NCI-H2196 (cell line): Measurements from ENCODE around the gene KRTAP9-2.
"Not testable (repeated sequence)": the region's sequence is repeated elsewhere in the genome, so short reads cannot be mapped to it uniquely, and the experiment has no call there.

ENCODE experiments used
- DNase-seq: peaks from one replicate; lab custom pipeline; 2025; ENCODE audit not compliant: unreplicated experiment; lab: John Stamatoyannopoulos, UW

The KRTAP9-2 gene

GRCh38 chr17:41232399-41233105 is 6.1 kb downstream of the KRTAP9-2 start, which contains the start of gene KRTAP9-3:
Gene KRTAP9-3, plus strand, starts transcription at chr17:41232449. Its CDS starts 53 bp downstream, at chr17:41232502.
- DNase-seq, result not testable (repeated sequence)

DNA sequence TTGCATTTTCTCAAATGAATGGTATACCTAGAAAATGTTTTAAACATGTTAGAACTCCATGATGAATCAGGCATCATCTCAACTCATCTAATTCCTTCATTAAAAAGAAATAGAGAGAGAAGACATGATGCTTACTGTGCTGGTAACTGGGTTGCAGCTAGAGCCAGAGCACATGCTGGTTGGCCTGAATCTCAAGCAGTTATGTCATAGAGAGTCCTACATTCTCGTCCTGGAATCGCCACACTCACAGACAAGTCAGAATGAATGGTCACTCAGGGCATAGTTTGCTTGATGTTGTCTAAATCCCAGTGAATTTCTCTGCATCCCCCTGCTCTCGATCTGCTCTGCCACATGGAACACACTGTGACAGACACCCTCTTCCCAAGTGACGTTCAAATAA is 10.7 kb downstream of the KRTAP9-2 start:
- not testable (repeated sequence) for DNase-seq

GRCh38 chr17:41237949-41238437 is 11.5 kb downstream of the KRTAP9-2 start, which contains the start of gene KRTAP9-8:
Gene KRTAP9-8, plus strand, starts transcription at chr17:41237999. Its CDS starts 53 bp downstream, at chr17:41238052.
- DNase-seq, result not testable (repeated sequence)

DNA sequence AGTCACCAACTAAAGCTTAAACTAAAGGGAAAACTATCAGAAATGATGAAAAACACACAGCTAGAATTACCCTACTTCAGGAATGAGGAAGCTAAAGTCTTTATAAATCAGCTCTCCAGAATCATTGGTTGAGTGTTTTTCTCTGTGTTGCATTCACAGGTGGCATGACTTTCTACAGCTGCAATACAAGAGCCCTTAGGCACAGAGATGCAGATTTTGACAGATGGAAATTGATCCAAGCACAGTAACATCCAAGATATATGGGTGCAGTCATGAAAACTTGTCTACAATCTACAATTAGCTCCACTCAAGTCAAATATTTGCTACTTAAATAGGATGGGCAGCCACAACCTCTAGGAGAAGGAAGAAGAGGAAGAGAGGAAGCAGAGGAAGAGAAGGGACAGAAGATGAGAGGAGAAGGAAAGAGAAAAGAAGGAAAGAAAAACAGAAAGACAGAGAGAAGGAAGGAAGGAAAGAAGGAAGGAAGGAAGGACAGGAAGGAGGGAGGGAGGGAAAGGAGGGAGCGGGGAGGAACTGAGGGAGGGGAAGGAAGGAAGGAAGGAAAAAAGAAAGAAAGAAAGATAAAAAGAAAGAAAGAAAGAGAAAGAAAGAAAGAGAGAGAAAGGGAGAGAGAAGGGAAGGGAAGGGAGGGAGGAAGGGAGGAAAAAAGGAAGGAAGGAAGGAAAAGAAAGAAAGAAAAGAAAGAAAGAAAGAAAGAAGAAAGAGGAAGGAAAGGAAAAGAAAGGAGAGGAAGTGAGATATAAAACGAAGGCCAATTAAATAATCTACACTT is 20.7 kb downstream of the KRTAP9-2 start:
- DNase-seq, result not testable (repeated sequence)

DNA sequence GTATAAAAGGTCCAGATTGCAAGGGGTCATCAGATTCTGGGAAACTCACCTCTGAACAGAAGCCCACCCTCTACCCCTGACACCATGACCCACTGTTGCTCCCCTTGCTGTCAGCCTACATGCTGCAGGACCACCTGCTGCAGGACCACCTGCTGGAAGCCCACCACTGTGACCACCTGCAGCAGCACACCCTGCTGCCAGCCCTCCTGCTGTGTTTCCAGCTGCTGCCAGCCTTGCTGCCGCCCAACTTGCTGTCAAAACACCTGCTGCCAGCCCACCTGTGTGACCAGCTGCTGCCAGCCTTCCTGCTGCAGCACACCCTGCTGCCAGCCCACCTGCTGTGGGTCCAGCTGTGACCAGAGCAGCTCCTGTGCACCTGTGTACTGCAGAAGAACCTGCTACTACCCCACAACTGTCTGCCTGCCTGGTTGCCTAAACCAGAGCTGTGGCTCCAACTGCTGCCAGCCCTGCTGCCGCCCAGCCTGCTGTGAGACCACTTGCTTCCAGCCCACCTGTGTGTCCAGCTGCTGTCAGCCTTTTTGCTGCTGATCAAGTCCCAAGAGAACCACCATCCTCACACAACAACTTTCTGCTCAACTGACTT is 23.3 kb downstream of the KRTAP9-2 start, which contains the start of gene KRTAP9-4:
Gene KRTAP9-4, plus strand, starts transcription at position 51 of the 604 bp plus-strand sequence. Its CDS starts 34 bp downstream, at position 85.
- DNase-seq, result not testable (repeated sequence)

GRCh38 chr17:41251261-41251660 is 24.8 kb downstream of the KRTAP9-2 start:
- DNase-seq, result no peak

- DNase-seq, result no peak
Measured at GRCh38 chr17:41254861-41255260, 28.4 kb downstream of the KRTAP9-2 start.

DNA sequence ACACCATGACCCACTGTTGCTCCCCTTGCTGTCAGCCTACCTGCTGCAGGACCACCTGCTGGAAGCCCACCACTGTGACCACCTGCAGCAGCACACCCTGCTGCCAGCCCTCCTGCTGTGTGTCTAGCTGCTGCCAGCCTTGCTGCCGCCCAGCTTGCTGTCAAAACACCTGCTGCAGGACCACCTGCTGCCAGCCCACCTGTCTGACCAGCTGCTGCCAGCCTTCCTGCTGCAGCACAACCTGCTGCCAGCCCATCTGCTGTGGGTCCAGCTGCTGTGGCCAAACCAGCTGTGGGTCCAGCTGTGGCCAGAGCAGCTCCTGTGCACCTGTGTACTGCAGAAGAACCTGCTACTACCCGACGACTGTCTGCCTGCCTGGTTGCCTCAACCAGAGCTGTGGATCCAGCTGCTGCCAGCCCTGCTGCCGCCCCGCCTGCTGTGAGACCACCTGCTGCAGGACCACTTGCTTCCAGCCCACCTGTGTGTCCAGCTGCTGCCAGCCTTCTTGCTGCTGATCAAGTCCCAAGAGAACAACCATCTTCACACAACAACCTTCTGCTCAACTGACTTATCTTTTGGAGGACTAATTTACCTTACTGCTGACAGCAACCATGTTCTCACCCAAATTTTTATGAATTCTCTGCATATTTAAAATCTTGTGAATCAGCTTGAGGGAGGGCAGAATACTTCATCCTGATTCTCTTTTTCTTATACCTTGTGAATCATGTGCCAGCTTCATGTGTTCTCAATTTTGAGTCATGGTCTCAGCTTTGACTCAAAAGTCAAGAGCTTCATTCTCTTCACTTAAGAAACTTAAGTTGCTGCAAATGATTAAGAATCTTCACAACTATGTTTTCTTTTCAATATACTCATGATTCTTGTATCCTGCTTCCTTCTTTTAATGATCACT is 29.2 kb downstream of the KRTAP9-2 start, which contains the start of gene KRTAP9-9:
Gene KRTAP9-9, plus strand, starts transcription at position 4 of the 910 bp plus-strand sequence.
- DNase-seq, result not testable (repeated sequence)

GRCh38 chr17:41256291-41256685 is 29.8 kb downstream of the KRTAP9-2 start:
- DNase-seq, result no peak

- DNase-seq, result no peak
Measured at GRCh38 chr17:41258406-41258805, 32.0 kb downstream of the KRTAP9-2 start.

- no peak for DNase-seq
Measured at GRCh38 chr17:41263212-41263611, 36.8 kb downstream of the KRTAP9-2 start.

- DNase-seq, result no peak
Measured at GRCh38 chr17:41264599-41264998, 38.2 kb downstream of the KRTAP9-2 start.

DNA sequence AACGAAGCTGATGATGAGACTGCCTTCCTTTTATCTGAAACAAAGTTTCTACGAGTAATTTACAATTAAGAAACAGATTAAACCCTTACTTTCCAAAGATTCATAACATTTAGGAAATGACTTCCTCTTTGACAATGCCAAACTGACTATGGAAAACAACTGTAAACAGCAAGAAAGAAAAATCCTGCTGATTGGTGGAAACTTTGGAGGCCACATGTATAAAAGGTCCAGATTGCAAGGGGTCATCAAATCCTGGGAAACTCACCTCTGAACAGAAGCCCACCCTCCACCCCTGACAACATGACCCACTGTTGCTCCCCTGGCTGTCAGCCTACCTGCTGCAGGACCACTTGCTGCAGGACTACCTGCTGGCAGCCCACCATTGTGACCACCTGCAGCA is 38.6 kb downstream of the KRTAP9-2 start, which contains the start of gene KRTAP9-6:
Gene KRTAP9-6, plus strand, starts transcription at position 301 of the 400 bp plus-strand sequence. Its CDS starts 0 bp downstream, at position 301.
- DNase-seq, result no peak

- DNase-seq, result no peak
Measured at GRCh38 chr17:41267711-41268110, 41.3 kb downstream of the KRTAP9-2 start.

GRCh38 chr17:41271323-41271722 is 44.9 kb downstream of the KRTAP9-2 start:
- DNase-seq, result not testable (repeated sequence)

GRCh38 chr17:41271858-41272257 is 45.4 kb downstream of the KRTAP9-2 start:
- DNase-seq, result no peak

- DNase-seq, result not testable (repeated sequence)
Measured at GRCh38 chr17:41275648-41276190, 49.3 kb downstream of the KRTAP9-2 start, which contains the start of gene KRTAP9-7. Gene KRTAP9-7, plus strand, starts transcription at chr17:41275698. Its CDS starts 0 bp downstream, at chr17:41275698.
